Mammary epithelial cell (primary cell): ENCODE results near the gene ASB13.

Experiments
- CTCF ChIP-seq, 2 donors: IDR thresholded peaks in 1 of 2; conservative IDR thresholded peaks in 1 of 2; 2 replicates each; pipeline ENCODE4 v1.5.1; 2011 to 2012; ENCODE audit warnings: inconsistent platforms in 2 of 2, low read length in 2 of 2, mild to moderate bottlenecking in 2 of 2, control low read depth in 1 of 2, low read depth in 1 of 2; ENCODE audit not compliant: insufficient read depth in 1 of 2; ENCODE audit errors: extremely low read depth in 1 of 2
- EZH2 ChIP-seq: IDR thresholded peaks from 2 replicates; pipeline ENCODE4 v1.6.1; 2012; ENCODE audit warnings: low read length, inconsistent platforms, borderline replicate concordance

- no peak for TF ChIP-seq CTCF (conservative IDR thresholded peaks at IDR 0.05 in 1 of 2, IDR thresholded peaks at IDR 0.05 in 1 of 2; ENCODE audit: extremely low read depth in 1 of 2, insufficient read depth in 1 of 2, low read depth in 1 of 2, low read length in 2 of 2)
- TF ChIP-seq EZH2, result no peak
Observed at GRCh38 chr10:5688587-5688986, 22.2 kb upstream of the ASB13 start.
